NCI-H2107 (cell line): ENCODE results near the gene FRMD6.

ENCODE experiments used
- DNase-seq: peaks from one replicate; lab custom pipeline; 2025; lab: John Stamatoyannopoulos, UW

Gene FRMD6

GRCh38 chr14:51651388-51652167, at the start of gene FRMD6:
Gene FRMD6, plus strand, starts transcription at chr14:51651910. Its CDS starts 37,927 bp downstream, at chr14:51689837.
- DNase-seq = no peak

- no peak for DNase-seq
Measured at GRCh38 chr14:51602310-51602709, 49.4 kb upstream of the FRMD6 start.

- DNase-seq = no peak
Measured at GRCh38 chr14:51603495-51603894, 48.2 kb upstream of the FRMD6 start.

GRCh38 chr14:51604073-51604472, 47.6 kb upstream of the FRMD6 start:
- DNase-seq = no peak

- no peak for DNase-seq
Measured at GRCh38 chr14:51605575-51605974, 46.1 kb upstream of the FRMD6 start.

- no peak for DNase-seq
Measured at GRCh38 chr14:51607711-51608110, 44.0 kb upstream of the FRMD6 start.

GRCh38 chr14:51609251-51609954, 42.3 kb upstream of the FRMD6 start:
- no peak for DNase-seq

GRCh38 chr14:51609955-51610283, 41.8 kb upstream of the FRMD6 start:
- DNase-seq = no peak

GRCh38 chr14:51610771-51611170, 40.9 kb upstream of the FRMD6 start:
- DNase-seq = no peak

- DNase-seq = no peak
Measured at GRCh38 chr14:51612449-51612848, 39.3 kb upstream of the FRMD6 start.

GRCh38 chr14:51613416-51613815, 38.3 kb upstream of the FRMD6 start:
- no peak for DNase-seq

GRCh38 chr14:51614707-51615106, 37.0 kb upstream of the FRMD6 start:
- no peak for DNase-seq

- no peak for DNase-seq
Measured at GRCh38 chr14:51616256-51616655, 35.5 kb upstream of the FRMD6 start.

GRCh38 chr14:51616724-51617409, 34.8 kb upstream of the FRMD6 start:
- no peak for DNase-seq

GRCh38 chr14:51619561-51619960, 32.1 kb upstream of the FRMD6 start:
- DNase-seq = no peak

GRCh38 chr14:51620056-51620455, 31.7 kb upstream of the FRMD6 start:
- DNase-seq = no peak

GRCh38 chr14:51621654-51622053, 30.1 kb upstream of the FRMD6 start:
- DNase-seq = no peak

- no peak for DNase-seq
Measured at GRCh38 chr14:51622376-51622775, 29.3 kb upstream of the FRMD6 start.

GRCh38 chr14:51624955-51625569, 26.6 kb upstream of the FRMD6 start:
- no peak for DNase-seq

GRCh38 chr14:51626185-51626584, 25.5 kb upstream of the FRMD6 start:
- DNase-seq = no peak

- no peak for DNase-seq
Measured at GRCh38 chr14:51626788-51627187, 24.9 kb upstream of the FRMD6 start.

GRCh38 chr14:51627313-51627712, 24.4 kb upstream of the FRMD6 start:
- no peak for DNase-seq

GRCh38 chr14:51628238-51628637, 23.5 kb upstream of the FRMD6 start:
- no peak for DNase-seq
